ENCODE measurements around the gene FKBP2.
A peak's percentile ranks its signal among the peaks of the same experiment; 100 is the strongest.

The FKBP2 gene

DNA sequence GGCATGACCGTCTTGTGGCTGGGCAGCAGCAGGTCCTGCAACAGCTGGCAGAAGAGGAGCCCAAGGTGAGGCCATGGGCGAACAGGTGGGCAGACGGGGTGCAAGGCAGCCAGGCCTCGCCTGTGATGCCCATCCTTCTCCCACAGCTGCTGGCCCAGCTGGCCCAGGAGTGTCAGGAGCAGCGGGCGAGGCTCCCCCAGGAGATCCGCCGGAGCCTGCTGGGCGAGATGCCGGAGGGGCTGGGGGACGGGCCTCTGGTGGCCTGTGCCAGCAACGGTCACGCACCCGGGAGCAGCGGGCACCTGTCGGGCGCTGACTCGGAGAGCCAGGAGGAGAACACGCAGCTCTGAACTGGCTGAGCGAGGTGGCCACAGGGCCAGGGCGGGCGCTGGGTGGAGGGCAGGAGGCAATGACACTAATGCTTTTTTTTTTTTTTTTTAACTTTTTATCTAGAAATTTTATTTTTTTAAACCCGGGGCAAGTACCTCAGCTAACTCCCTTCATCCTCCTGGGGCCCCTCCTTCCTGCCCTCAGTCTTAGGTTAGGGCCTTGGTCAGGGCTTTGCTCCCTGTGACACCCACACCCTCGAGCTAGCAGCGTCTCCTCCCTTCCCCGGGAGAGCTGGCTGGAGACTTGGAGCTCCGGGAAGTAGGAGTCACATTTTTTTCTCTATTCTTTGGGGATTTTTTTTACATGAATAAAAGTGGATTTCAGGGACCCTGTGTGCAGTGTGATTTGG, 26.5 kb downstream of the FKBP2 start:
- DNase-seq (ENCODE audit: low read depth in 1 of 2, low spot score in 1 of 2) = no peak
- H3K4me3 ChIP-seq (replicated peaks; ENCODE audit: insufficient read depth, low read length) = no peak overlapping the region
- TF ChIP-seq GABPA (IDR thresholded peaks at IDR 0.05; ENCODE audit: low read depth) = no peak
- TF ChIP-seq SPI1 (IDR thresholded peaks at IDR 0.05; ENCODE audit: borderline replicate concordance, low read depth) = no peak
- TF ChIP-seq, protein P1, sequence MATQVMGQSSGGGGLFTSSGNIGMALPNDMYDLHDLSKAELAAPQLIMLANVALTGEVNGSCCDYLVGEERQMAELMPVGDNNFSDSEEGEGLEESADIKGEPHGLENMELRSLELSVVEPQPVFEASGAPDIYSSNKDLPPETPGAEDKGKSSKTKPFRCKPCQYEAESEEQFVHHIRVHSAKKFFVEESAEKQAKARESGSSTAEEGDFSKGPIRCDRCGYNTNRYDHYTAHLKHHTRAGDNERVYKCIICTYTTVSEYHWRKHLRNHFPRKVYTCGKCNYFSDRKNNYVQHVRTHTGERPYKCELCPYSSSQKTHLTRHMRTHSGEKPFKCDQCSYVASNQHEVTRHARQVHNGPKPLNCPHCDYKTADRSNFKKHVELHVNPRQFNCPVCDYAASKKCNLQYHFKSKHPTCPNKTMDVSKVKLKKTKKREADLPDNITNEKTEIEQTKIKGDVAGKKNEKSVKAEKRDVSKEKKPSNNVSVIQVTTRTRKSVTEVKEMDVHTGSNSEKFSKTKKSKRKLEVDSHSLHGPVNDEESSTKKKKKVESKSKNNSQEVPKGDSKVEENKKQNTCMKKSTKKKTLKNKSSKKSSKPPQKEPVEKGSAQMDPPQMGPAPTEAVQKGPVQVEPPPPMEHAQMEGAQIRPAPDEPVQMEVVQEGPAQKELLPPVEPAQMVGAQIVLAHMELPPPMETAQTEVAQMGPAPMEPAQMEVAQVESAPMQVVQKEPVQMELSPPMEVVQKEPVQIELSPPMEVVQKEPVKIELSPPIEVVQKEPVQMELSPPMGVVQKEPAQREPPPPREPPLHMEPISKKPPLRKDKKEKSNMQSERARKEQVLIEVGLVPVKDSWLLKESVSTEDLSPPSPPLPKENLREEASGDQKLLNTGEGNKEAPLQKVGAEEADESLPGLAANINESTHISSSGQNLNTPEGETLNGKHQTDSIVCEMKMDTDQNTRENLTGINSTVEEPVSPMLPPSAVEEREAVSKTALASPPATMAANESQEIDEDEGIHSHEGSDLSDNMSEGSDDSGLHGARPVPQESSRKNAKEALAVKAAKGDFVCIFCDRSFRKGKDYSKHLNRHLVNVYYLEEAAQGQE (IDR thresholded peaks at IDR 0.05; ENCODE audit: insufficient replicate concordance, low read depth) = no peak
- TF ChIP-seq POLR2AphosphoS5 (IDR thresholded peaks at IDR 0.05; ENCODE audit: low read depth) = no peak
- TF ChIP-seq, protein P2, sequence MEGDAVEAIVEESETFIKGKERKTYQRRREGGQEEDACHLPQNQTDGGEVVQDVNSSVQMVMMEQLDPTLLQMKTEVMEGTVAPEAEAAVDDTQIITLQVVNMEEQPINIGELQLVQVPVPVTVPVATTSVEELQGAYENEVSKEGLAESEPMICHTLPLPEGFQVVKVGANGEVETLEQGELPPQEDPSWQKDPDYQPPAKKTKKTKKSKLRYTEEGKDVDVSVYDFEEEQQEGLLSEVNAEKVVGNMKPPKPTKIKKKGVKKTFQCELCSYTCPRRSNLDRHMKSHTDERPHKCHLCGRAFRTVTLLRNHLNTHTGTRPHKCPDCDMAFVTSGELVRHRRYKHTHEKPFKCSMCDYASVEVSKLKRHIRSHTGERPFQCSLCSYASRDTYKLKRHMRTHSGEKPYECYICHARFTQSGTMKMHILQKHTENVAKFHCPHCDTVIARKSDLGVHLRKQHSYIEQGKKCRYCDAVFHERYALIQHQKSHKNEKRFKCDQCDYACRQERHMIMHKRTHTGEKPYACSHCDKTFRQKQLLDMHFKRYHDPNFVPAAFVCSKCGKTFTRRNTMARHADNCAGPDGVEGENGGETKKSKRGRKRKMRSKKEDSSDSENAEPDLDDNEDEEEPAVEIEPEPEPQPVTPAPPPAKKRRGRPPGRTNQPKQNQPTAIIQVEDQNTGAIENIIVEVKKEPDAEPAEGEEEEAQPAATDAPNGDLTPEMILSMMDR (IDR thresholded peaks at IDR 0.05; ENCODE audit: insufficient read depth, low read length) = no peak
- no peaks in the 10 kb centered on the region for H3K27me3 ChIP-seq (ENCODE audit: insufficient read depth, poor library complexity, severe bottlenecking)
- peak overlapping the region; percentile 91 for H3K27ac ChIP-seq (replicated peaks)

DNA sequence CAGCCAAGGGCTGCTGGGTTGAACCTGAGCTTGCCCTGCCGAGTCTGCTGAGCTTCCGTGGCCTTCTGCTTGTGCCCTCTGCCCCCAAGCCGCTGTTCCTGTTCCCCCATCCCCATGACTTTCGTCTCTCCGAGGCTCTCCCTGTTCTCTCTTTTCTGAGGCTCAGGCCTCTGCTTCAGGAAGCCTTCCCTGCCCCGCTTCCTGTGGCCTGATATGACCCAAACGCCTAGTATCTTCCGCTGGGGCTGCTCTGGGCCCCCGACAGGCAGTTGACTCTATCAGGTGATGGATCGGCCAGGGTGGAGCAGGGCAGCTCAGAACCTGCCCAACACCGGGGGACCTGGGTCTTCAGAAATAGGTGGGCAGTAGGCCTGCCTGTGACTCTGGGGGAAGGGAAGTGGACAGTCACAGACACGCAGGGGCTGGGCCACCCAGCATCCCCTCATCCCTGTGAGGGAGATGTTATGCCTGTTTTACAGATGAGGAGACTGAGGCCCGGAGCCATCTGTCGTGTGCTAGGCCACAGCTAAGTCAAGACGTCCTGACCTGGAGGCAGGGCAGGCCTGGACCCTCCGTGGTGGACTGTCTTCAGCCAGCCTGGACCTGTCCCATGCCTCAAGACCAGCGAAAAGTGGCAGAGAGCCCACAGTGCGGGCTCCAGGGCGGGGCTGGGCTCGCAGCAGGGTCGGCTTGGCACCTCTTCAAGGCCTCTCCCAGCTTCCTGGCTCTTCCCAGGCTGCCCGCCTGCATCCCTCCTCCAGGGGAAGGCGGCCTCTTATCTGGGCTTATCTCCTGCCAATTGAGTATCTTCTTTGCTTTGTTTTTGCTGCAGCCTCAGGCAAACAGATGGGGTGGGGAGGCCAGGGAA, 27.4 kb downstream of the FKBP2 start:
- TF ChIP-seq GABPA (IDR thresholded peaks at IDR 0.05; ENCODE audit: low read depth) (no peak), POLR2AphosphoS5 (IDR thresholded peaks at IDR 0.05; ENCODE audit: low read depth) (peak; percentile 37), SPI1 (IDR thresholded peaks at IDR 0.05; ENCODE audit: borderline replicate concordance, low read depth) (peak; percentile 8; the same call in 1 of the 2 replicates)
- TF ChIP-seq, protein P2 (IDR thresholded peaks at IDR 0.05; ENCODE audit: insufficient read depth, low read length) = no peak
- TF ChIP-seq, protein P1 (IDR thresholded peaks at IDR 0.05; ENCODE audit: insufficient replicate concordance, low read depth) = peak; percentile 30
- Histone ChIP-seq H3K27me3 (ENCODE audit: insufficient read depth, poor library complexity, severe bottlenecking) (no peaks in the 10 kb centered on the region), H3K27ac (replicated peaks) (peak overlapping the region; percentile 91), H3K4me3 (replicated peaks; ENCODE audit: insufficient read depth, low read length) (peak overlapping the region; percentile 61)
- DNase-seq (ENCODE audit: low read depth in 1 of 2, low spot score in 1 of 2) = peak in 1 of 2 experiments; percentile 57

DNA sequence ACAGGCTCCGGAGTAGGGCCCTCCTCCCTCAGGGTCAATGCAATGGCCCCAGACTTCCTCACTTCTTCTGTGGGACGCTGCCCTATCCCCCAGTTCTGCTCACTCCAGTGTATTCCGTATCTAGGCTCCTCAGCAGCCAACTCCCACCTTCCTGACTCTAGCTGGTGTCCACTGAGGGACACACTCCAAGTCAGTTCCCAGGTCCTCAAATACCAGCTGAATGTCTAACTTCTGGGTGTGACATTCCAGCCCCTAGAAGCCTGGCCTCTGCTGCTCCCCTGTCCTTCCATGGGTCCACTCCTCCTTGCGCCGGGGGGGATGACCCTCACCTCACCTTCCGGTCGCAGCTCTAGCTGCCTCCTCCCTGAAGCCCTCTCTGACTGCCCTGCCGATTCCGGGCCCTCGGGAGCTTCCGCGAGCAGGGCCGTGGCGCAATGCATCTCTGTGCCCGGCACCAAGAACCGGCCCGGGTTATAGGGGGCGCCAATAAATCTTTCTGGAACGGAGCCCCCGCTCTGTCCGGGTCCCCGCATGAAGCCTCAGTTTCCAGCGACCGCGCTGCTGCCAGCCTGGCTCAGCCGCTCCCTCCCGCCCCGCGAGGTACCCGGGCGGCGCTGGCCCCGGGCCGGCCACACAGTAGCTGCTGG, 28.1 kb downstream of the FKBP2 start:
- H3K4me3 ChIP-seq (replicated peaks; ENCODE audit: insufficient read depth, low read length) = peak overlapping the region; percentile 61
- H3K27me3 ChIP-seq (ENCODE audit: insufficient read depth, poor library complexity, severe bottlenecking) = no peaks in the 10 kb centered on the region
- peak overlapping the region; percentile 91 for H3K27ac ChIP-seq (replicated peaks)
- peak; percentile 72 to 77 for DNase-seq (ENCODE audit: low read depth in 1 of 2, low spot score in 1 of 2)
- TF ChIP-seq, protein P1 (IDR thresholded peaks at IDR 0.05; ENCODE audit: insufficient replicate concordance, low read depth) = peak; percentile 12
- TF ChIP-seq GABPA (IDR thresholded peaks at IDR 0.05; ENCODE audit: low read depth) (0 out of 2 replicates have a peak, but pooled peaks have one; percentile 43), POLR2AphosphoS5 (IDR thresholded peaks at IDR 0.05; ENCODE audit: low read depth) (no peak; the same call in 1 of the 2 replicates), SPI1 (IDR thresholded peaks at IDR 0.05; ENCODE audit: borderline replicate concordance, low read depth) (0 out of 2 replicates have a peak, but pooled peaks have one; percentile 16)
- TF ChIP-seq, protein P2 (IDR thresholded peaks at IDR 0.05; ENCODE audit: insufficient read depth, low read length) = no peak
